ENCODE data around the gene XRCC3.

DNA sequence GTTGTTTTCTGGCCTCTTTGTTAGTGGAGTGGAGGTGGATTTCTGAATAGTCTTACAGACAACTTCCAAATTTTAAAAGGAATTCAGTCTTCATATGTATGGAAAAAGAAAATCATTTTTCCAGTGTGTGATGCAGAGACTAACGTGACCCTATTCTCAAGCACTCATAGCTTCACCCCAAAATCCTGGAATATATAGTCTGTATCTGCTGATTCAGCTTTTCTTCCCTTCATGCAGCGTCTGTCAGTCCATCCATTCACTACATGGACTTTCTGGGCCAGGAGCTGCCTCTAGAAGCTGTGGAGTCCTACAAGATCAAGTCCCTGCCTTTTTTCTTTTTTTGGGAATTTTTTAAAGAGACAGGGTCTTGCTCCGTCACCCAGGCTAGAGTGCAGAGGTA, 62.4 kb downstream of the XRCC3 start:
- TF ChIP-seq CTCF (tag by site-specific recombination; IDR thresholded peaks at IDR 0.05) (no peak), ZNF501 (tag by site-specific recombination; IDR thresholded peaks at IDR 0.05) (no peak), ZNF292 (tag by site-specific recombination; IDR thresholded peaks at IDR 0.05; ENCODE audit: borderline replicate concordance, low read depth) (no peak), PRDM1 (tag by site-specific recombination; IDR thresholded peaks at IDR 0.05) (no peak), FEZF1 (tag by site-specific recombination; IDR thresholded peaks at IDR 0.05) (no peak), ZNF121 (tag by site-specific recombination; IDR thresholded peaks at IDR 0.05) (no peak), ZNF621 (tag by site-specific recombination; IDR thresholded peaks at IDR 0.05) (no peak), YY1 (tag by site-specific recombination; IDR thresholded peaks at IDR 0.05) (no peak)
- TF ChIP-seq, protein P1, sequence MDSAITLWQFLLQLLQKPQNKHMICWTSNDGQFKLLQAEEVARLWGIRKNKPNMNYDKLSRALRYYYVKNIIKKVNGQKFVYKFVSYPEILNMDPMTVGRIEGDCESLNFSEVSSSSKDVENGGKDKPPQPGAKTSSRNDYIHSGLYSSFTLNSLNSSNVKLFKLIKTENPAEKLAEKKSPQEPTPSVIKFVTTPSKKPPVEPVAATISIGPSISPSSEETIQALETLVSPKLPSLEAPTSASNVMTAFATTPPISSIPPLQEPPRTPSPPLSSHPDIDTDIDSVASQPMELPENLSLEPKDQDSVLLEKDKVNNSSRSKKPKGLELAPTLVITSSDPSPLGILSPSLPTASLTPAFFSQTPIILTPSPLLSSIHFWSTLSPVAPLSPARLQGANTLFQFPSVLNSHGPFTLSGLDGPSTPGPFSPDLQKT (IDR thresholded peaks at IDR 0.05; ENCODE audit: borderline replicate concordance, low read depth, low read length) = no peak

Measured in HEK293 (cell line).